Adrenal gland (tissue), 12 donors: ENCODE results near the gene PSTPIP1. TPM values are rescaled to one million over a fixed set of nuclear protein-coding genes. Genes with fewer than 3 reads are reported as not detected.

Experiments
- DNase-seq, 7 donors: peaks; one replicate each; pipeline ENCODE4 v3.0.0-alpha.2; 2019 to 2020
- H3K27ac ChIP-seq, 5 donors: fragments of 200-600 bp; sonication (generic) in 4 of 5; 1 replicate in 3 of 5; 2 replicates in 2 of 5; pipeline versions ENCODE4 v1.5.1 to v1.8.0; 2016 to 2020; ENCODE audit warnings: mild to moderate bottlenecking in 1 of 5
- H3K27me3 ChIP-seq: fragments of 200-600 bp; 2 replicates; pipeline ENCODE4 v1.8.0; 2021
- H3K36me3 ChIP-seq, 2 donors: fragments of 200-600 bp; replicated peaks in 1 of 2; 1 replicate in 1 of 2; 2 replicates in 1 of 2; pipeline versions ENCODE4 v1.5.1 to v1.8.0; 2018 to 2022
- H3K4me1 ChIP-seq, 2 donors: fragments of 200-600 bp; replicated peaks in 1 of 2; 1 replicate in 1 of 2; 2 replicates in 1 of 2; pipeline versions ENCODE4 v1.5.1 to v1.8.0; 2018 to 2021
- H3K4me3 ChIP-seq, 4 donors: fragments of 200-600 bp; sonication (generic) in 3 of 4; one replicate each; pipeline ENCODE4 v1.5.1; 2016 to 2018
- H3K9me3 ChIP-seq, 3 donors: fragments of 200-600 bp; sonication (generic) in 1 of 3; replicated peaks in 1 of 3; 1 replicate in 2 of 3; 2 replicates in 1 of 3; pipeline versions ENCODE4 v1.5.1 to v1.8.0; 2016 to 2021
- CTCF ChIP-seq, 6 experiments: fragments of 450-650 bp in 4 of 6; fragments of 200-600 bp in 2 of 6; sonication (generic) in 1 of 6; IDR thresholded peaks; 1 replicate in 5 of 6; 2 replicates in 1 of 6; pipeline versions ENCODE4 v1.5.1 to v1.8.0; 2016 to 2021; ENCODE audit warnings: antibody characterized with exemption in 6 of 6, mild to moderate bottlenecking in 2 of 6, moderate library complexity in 1 of 6
- POLR2A ChIP-seq, 2 donors: fragments of 450-650 bp; IDR thresholded peaks; one replicate each; pipeline ENCODE4 v1.6.1; 2017; ENCODE audit warnings: antibody characterized with exemption in 2 of 2, mild to moderate bottlenecking in 2 of 2, moderate library complexity in 1 of 2
- WGBS, 4 donors: extraction: QIAGEN DNeasy Blood & Tissue Kit in 2 of 4; methylation state at CpG; one replicate each; pipeline versions ENCODE4 v1.1.5 to v1.1.7; 2013 to 2017; 5-methylcytosine and 5-hydroxymethylcytosine counted together
- intact Hi-C, 2 donors: fragments of 100-400 bp; cut with DNase I; formaldehyde crosslinking; loops; one replicate each; pipeline versions ENCODE4 v1.14.1 to v1.15.0; 2022 to 2023
- polyA plus RNA-seq, 3 donors: library from polyadenylated mRNA; stranded (reverse); fragments of 200-250 nt in 2 of 3; fragments of 350-450 nt in 1 of 3; fragmentation: Illumina TruSeq in 1 of 3; extraction: RNeasy Lipid Tissue Mini Kit (QIAGEN cat#74804) in 1 of 3; gene quantifications; one replicate each; pipeline ENCODE4 v1.2.3, GENCODE V29; 2013 to 2014
- total RNA-seq, 9 donors: library from RNA; depleted of rRNA in 4 of 9; stranded (reverse); fragments of >200 nt in 4 of 9; fragments of 120-200 nt in 1 of 9; fragmentation: NEBNext Ultra II Directional in 1 of 9; extraction: Animal tissue kit (Norgen Biotek cat#: 25700) in 1 of 9; gene quantifications; one replicate each; pipeline versions ENCODE4 v1.1.0 to v1.2.4, GENCODE V29; 2013 to 2023
- donor health status: healthy with polysubstance abuse.
- donor health status: Bipolar disorder and iron deficiency.
- donor health status: DM: yes; HTN: yes; CAD: no.
- donor health status: DM: no; HTN: no; CAD: no.
- donor health status: DM: no; HTN: no; CAD: no.
- donor health status: DM: yes; HTN: yes; CAD: no.

Gene PSTPIP1
- total and polyA plus RNA-seq, 12 donors = 1.4 to 31.5 (median 11.5) TPM

- Histone ChIP-seq H3K27ac (no peak overlapping the region), H3K9me3 (no peaks in the 10 kb centered on the region), H3K36me3 (peaks cover 0 to under 1% of the 10 kb centered on the region in 2 donors), H3K4me3 (no peak overlapping the region), H3K4me1 (peaks cover 24 to 29% of the 10 kb centered on the region in 2 donors), H3K27me3 (no peaks in the 10 kb centered on the region)
- 86 to 95% (median 91%) methylated on average over 1 of the region's 1 CpG for WGBS, 4 donors
- no peak for DNase-seq
- TF ChIP-seq CTCF (IDR thresholded peaks at IDR 0.05) = no peak
- intact Hi-C loops = no loop called here
Measured at GRCh38 chr15:77057072-77057471, 62.1 kb downstream of the PSTPIP1 start.

- WGBS, 4 donors = 82 to 91% (median 84%) methylated on average over 4 of the region's 4 CpGs
- Histone ChIP-seq H3K4me1 (peaks cover 24 to 29% of the 10 kb centered on the region in 2 donors), H3K4me3 (no peak overlapping the region)
Measured at GRCh38 chr15:77057685-77058084, 62.8 kb downstream of the PSTPIP1 start.

GRCh38 chr15:77058468-77058867 is 63.5 kb downstream of the PSTPIP1 start:
- 93 to 97% (median 96%) methylated on average over 4 of the region's 4 CpGs for WGBS, 4 donors
- intact Hi-C loops = no loop called here
- DNase-seq = no peak
- H3K27ac ChIP-seq = no peak overlapping the region
- no peak overlapping the region for H3K4me3 ChIP-seq
- no peak for TF ChIP-seq CTCF (IDR thresholded peaks at IDR 0.05)
- TF ChIP-seq POLR2A (IDR thresholded peaks at IDR 0.05) = no peak
- H3K27me3 ChIP-seq = no peaks in the 10 kb centered on the region
- no peaks in the 10 kb centered on the region for H3K9me3 ChIP-seq
- H3K4me1 ChIP-seq = peaks cover 24 to 29% of the 10 kb centered on the region in 2 donors
- no peaks in the 10 kb centered on the region for H3K36me3 ChIP-seq

More at GRCh38 chr15:77057685-77058084, 62.8 kb downstream of the PSTPIP1 start:
- TF ChIP-seq CTCF (IDR thresholded peaks at IDR 0.05) = no peak
- H3K27ac ChIP-seq = no peak overlapping the region
- H3K36me3 ChIP-seq = no peaks in the 10 kb centered on the region
- no peak for DNase-seq
- intact Hi-C loops = no loop called here
- no peaks in the 10 kb centered on the region for H3K9me3 ChIP-seq
- H3K27me3 ChIP-seq = no peaks in the 10 kb centered on the region

GRCh38 chr15:77059786-77060361 is 64.9 kb downstream of the PSTPIP1 start:
- Histone ChIP-seq H3K9me3 (no peaks in the 10 kb centered on the region), H3K4me1 (peaks cover 32 to 40% of the 10 kb centered on the region in 2 donors), H3K27ac (no peak overlapping the region), H3K4me3 (no peak overlapping the region), H3K27me3 (no peaks in the 10 kb centered on the region), H3K36me3 (no peaks in the 10 kb centered on the region)
- WGBS, 4 donors = 40 to 41% (median 41%) methylated on average over 2 of the region's 2 CpGs
- intact Hi-C loops = no loop called here
- TF ChIP-seq CTCF (IDR thresholded peaks at IDR 0.05) = no peak
- TF ChIP-seq POLR2A (IDR thresholded peaks at IDR 0.05) = no peak
- no peak for DNase-seq
